Amniotic stem cell (primary cell): Measurements from ENCODE around the gene KIF2A.

Source experiments
- DNase-seq: peaks from one replicate; lab custom pipeline; 2025; lab: John Stamatoyannopoulos, UW

KIF2A gene

DNA sequence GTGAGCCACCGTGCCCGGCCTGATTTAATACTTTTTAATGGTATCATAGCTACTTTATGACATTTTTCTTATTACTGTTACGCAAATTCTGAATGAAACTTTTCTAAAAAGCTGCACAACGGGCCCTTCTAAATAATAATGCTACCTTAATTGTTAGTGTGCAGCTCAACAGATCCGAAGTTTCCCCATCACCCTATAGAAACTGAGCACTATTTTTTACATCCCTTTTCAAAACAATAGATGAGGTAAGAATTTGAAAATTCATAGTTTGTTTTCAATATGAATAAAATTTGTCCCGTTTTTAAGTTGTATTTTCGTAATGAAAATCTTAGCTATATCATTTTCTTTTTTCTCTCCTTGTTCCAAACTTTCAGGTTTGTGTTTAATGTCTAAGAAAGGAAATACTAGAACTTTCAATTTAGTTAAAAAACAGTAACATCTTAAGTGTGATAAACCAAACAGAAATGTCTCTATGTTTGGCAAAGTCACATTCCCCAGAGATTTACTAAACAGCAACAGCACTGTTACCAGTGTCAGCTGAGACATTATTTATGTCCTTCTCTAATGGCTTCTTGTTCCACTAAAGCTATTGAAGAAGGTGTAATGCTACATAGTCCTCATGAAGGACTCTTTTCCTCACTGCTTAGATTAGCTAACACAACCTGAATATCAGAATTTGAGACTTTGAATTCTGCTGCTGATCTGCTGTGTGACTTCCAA, 22.9 kb downstream of the KIF2A start:
- no peak for DNase-seq

DNA sequence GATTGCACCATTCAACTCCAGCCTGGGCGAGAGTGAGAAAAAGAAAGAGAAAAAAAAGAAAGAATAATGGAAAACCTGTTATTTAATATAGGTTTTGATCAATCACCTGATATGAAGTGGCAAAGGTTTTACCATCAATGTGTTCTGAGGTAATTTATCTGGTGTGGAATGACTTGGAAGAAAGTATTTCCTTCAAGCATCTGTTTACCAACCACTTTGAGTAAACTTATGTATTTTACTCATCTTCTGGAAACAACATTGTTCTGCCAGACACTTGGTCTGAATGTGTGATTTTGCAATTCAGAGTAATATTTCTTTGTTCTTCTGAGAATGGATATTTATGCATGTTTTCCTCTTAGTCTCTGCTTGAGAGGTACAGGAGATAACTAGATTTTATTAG, 24.3 kb downstream of the KIF2A start:
- no peak for DNase-seq

DNA sequence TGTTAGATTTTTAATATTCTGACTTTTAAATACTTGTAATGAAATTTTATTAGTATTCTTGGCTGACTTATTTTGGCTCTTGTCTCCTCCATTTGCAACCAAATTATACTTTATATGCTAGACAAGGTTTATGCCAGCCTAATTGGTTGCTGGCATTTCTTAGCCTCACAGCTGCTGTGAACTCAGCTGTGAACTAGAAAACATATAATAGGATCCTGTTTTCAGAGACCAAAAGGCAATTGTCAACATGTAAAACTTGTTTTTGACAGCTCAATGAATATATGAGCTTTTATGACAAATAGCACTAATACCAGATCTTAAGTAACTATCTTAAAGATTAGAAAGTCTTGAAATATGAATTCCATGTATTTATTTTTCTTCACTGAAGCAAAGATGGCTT, 25.9 kb downstream of the KIF2A start:
- DNase-seq: no peak

DNA sequence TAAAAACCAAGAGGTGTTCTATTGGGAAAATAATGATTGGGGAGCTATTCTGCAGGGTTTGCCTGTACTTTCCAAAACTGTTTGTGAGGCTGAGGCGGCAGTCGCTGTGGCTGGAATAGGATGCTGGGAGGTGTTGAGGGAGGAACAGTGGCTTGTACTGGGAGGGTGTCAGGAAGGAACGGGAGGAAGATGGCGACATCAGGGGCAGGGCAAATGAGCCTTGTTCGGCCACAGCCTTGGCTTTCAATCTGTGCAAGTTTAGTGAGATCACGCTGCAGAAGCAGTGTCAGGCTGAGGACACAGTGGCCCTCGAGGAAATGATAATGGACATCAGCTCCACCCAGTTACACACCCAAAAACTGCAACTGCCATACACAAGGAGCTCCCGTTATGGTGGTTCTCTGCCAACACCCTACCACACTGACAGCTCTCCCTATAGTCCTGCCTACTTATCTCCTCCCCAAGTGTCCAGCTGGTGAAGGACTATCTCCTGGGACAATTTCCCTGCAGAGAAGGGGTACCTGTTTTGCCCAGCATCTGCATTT, 27.3 kb downstream of the KIF2A start:
- no peak for DNase-seq

DNA sequence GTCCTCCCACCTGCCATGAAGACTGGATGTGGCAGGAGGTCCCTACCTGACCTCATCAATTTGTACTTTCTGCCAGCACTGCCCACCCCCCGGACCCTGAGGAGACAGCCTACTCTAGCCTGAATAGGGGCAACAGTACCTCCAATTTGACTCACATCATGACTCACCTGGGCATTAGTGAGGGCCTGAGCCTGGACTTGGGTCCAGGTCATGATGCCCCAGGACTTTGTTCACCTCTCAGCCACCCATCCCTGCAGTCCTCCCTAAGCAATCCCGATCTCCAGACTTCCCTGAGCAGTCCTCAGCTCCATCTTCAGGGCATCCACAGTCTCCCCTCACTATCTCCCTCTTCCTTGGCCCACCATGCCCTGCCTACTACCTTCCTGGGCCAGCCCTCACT, 28.1 kb downstream of the KIF2A start:
- no peak for DNase-seq

DNA sequence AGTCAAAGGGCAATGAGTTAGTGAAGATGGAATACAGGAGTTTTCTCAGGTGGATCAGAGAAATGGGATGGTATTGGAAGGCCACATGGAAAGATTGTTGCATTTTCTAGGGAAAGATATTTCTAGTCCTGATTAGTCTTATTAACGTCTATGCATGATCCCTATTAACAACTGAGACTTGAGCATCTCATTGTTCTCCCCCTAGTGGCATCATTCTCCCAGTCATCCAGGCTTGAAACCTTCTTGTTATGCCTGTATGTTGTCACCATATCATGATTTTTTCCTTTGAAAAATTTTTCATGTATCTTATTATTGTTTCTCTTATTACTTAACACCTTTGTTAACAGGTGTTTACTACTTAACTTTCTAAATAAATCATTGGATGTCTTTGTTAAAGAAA, 34.4 kb downstream of the KIF2A start:
- no peak for DNase-seq

DNA sequence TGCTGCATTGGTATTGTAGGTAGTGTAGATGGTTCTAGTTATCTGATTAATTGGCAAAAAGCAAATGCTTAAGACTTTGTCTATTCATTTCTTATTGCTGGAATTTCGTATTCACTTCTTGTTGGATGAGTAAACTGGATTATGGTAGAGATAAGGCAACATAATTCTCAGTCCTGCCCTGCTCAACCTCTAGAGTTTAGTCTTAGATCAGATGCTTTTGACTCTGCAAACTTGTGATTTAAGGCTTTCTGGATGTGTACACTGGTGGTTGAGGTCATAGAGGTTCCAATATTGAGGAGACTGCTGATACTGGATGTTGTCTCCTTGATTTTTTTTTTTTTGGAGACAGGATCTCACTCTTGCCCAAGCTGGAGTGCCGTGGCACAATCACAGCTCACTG, 35.0 kb downstream of the KIF2A start:
- DNase-seq: no peak

DNA sequence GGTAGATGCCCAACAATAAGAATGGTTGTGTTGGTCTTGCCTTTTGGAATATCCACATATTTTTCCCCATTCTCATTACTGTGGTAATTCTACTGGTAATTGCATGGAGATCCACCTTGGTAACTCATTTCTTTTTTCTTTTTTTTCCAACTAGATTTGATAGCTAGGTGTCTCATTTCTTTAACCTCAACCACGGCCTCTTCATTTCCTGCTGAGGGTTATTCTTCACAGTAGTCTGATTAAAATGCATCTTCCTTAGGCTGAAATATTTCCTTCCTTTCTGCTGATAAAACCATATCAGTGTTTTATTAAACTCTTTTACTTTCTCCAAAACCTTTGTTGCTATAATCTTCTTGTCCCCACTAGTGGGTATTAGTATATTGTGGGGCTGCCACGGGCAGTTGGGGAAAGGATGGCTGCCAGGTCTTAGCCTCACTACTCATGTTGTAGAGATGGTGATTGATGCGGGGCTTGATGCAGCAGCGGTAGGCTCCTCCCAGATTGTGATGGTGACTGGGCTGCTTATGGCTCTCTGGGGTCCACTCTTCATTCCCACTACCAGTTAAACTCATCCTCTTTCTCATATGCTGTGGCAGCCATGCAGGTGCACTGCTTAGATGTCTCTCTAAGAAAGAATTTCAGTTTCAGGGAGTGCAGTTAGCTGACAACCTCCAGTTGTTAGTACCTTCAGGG, 35.9 kb downstream of the KIF2A start:
- DNase-seq: no peak

DNA sequence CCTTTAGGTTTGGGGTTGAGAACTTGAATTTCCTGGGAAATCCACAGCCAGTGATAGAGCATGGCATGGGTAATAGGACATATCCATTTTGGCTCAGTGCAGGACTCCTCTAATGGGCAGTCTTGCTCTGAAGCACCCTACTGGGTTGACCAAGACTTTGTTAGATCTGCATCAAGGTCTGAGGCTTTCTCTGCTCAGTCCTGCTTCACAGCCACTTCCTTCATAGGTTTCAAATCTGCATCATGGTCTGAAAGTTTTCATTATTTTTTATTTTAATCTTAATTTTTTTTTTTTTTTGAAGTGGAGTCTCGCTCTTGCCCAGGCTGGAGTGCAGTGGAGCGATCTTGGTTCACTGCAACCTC, 36.5 kb downstream of the KIF2A start:
- DNase-seq: no peak

DNA sequence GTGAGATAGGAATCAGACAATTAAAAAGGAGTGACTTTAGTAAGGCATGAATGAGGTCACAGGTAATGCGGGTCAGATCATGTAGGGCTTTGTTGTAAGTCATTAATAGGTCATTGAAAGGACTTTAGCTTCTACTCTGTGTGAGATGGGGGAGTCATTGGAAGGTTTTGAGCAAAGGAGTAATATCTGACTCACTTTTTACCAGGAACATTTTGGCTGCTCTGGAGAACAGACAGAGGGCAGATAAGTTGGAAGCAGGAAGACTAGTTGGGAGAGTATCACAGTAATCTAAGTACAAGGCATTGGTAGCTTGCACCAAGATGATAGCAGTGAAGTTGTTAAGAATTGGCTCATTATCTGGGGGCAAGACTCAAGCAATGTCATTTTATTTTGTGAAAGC, 37.4 kb downstream of the KIF2A start:
- DNase-seq: no peak

DNA sequence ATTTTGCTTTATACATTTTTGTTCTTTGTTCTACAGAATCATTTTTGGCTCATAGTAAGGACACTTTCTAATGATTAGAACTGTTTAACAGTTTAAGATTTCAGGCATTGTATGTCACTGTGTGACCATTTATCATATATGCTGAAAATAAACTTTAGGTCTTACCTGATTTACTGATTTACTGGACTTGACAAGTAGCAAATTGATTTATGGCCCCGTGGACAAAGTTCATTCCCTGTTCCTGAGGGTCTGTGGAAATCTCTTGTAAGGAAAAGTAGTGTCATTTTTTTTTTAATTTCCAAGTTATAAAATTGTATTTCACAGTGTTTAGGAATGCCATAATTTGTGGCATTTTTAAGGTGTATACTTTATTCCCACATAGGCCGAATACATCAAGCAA, 40.7 kb downstream of the KIF2A start:
- DNase-seq: no peak

DNA sequence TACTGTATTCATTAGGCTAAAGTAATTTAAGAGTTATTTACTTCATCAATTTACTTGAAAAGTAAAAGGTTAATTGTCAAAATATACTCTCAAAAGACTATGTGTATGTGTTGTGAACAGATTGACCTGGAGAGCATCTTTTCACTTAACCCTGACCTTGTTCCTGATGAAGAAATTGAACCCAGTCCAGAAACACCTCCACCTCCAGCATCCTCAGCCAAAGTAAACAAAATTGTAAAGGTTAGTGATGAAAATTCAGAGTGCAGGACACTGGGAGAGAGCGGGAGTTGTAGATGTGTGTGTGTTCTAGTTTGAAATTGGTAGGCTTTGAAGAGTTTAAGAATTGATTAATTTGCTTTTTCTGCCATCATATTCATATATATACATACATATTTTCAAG, 41.9 kb downstream of the KIF2A start:
- no peak for DNase-seq

DNA sequence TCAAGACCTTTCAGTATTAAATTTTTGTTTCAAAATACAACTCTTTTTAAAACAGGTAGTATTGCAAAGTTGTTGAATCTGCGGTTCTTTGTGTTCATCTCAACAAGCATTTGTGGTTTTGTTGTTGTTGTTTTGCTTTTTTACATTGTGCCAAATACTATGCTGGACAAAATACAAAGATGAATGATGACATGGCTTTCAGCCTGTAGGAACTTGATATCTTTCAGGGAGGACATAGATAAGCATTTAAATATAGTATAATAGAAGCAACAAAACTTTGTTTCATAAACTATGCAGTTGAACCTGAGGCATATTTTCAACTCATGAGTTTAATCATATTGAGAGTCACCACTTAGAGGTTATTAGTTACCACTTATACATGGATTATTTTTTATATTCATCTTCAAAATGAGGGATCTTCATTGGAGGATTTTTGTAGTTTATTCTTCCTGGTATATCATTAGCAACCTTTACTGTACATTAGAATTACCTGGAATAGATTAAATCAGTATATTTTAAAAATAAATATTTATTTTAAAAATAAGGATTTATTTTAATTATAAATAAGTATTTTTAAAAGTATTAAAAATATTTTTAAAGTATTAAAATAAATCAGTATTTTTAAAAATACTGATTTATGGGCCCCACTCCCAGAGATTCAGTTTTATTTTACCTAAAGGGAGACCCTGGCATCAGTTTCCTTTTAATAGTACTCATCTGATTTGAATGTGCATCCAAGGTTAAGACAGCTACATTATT, 42.9 kb downstream of the KIF2A start:
- DNase-seq: no peak

DNA sequence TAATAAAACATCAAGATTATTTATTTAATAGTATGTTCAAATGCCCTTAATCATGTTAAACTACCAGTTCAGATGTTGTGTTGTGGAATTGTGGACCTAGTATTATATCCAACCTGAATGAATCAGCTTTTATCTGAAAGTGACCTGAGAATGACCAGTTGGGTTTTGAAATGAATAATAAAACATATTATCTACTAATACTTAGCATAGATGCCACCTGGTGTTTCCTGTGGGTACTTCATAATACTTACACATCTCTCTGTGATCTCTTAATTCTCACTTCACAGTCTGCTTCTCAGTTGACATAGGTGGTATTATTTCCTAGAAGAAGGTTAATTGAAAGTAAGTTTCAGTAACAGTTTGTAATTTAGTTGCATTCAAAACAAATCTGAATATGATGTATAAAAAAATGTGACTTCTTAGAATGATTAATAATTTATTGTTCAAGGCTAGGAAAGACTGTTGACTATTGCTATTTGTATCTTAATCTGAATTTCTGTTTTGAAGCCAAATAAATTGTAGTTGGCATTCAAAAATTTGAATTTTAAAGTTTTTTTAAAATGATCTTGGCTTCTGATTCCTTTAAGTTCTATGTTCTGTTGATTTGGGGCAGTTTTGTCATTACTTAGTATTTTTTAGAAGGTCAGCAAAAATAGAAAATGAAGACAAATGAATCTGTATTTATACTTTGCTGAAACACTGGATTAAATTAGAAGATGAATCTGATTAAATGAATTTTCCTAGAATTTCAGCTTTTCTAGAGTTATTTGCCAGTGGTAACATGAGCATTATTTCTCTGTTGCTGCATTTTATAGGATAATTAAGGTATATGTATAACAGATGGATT, 48.2 kb downstream of the KIF2A start:
- peak; percentile 45 for DNase-seq

DNA sequence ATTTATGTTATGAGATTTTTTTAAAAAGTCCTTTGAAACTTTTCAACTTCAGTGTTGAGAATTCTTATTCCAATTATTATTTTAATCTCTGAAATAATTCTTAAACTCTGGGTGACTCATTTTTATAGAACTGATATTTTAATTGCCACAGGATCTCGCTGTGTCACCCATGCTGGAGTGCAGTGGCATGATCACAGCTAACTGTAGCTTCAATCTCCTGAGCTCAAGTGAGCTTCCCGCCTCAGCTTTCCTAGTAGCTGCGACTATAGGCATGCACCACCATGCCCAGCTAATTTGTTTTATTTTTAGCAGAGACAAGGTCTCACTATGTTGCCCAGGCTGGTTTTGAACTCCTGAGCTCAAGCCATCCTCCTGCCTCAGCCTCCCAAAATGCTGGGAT, 56.7 kb downstream of the KIF2A start:
- no peak for DNase-seq

DNA sequence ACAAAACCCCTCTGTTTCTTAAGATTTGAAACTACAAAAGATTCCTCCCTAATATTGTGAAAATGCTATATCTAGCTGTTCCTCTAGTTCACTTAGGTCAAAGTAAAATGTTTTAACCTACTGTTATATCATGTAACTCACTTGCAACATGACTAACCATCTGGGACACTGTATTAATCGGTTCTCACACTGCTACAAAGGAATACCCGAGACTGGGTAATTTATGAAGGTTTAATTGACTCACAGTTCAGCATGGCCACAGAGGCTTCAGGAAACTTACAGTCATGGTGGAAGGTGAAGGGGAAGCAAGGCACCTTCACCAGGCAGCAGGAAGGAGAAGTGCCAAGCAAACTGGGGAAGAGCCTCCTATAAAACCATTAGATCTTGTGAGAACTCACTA, 63.0 kb downstream of the KIF2A start:
- DNase-seq: no peak

DNA sequence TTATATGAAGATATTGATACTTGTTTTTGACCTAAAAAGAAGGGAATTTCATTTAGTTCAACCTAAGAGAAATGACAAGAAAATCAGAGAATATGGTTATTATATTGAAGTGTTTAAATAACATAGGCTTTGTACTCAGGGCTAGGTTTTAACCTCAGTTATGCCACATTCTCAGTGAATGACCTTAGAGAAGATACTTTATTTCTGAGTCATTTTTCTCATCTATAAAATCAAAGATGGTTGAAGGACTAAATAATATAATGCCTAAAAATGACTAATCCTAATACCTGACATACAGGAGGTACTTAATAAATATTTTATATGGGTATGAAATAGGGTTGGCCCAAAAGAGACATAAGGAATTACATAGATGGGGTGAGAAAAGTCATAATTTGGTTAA, 65.4 kb downstream of the KIF2A start:
- DNase-seq: no peak

DNA sequence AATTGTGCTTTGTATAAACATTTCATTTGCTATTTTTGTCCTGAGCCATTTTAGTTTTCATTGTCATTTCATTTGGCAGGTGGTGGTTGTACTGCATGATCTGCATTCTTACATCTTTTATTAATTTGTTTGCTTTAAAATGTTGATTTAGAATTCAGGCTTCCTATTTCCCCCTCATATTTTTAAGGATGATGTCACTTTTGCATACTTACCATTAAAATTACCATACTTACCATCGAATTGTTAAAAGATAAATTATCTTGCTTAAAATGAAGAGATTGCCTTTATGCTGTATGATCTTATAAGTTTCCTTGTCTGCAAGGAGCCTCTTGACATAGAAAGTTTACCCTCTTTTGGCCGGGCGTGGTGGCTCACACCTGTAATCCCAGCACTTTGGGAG, 66.6 kb downstream of the KIF2A start:
- DNase-seq: no peak

DNA sequence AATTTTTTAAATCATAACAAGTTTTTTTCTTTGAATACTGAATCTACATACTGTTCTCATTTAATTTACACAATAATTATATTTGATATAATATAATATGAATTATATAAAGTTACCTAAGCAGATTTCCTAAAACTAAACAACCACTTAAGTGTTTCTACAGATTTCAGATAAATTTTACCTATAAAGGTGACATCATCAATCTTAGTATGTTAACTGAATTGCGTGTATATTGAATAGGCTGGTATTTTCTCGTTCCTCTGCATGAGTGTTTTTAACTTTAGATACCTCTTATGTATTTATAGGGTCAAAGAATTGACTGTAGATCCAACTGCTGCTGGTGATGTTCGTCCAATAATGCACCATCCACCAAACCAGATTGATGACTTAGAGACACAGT, 67.4 kb downstream of the KIF2A start:
- DNase-seq: no peak

DNA sequence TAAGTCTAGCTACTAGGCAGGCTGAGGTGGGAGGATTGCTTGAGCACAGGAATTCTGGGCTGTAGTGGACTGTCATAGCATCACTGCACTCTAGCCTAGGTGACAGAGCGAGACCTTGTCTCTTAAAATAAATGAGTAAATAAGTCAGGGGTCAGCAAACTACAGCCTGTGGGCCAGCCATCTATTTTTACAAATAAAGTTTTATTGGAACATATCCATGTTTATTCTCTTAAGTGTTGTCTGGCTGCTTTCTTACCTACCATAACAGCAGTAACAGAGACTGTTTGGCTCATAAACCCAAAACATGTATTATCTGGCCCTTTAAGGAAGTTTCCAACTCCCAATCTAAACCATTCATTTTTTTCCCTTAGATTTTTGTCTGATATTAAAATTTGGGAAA, 68.1 kb downstream of the KIF2A start:
- DNase-seq: no peak

DNA sequence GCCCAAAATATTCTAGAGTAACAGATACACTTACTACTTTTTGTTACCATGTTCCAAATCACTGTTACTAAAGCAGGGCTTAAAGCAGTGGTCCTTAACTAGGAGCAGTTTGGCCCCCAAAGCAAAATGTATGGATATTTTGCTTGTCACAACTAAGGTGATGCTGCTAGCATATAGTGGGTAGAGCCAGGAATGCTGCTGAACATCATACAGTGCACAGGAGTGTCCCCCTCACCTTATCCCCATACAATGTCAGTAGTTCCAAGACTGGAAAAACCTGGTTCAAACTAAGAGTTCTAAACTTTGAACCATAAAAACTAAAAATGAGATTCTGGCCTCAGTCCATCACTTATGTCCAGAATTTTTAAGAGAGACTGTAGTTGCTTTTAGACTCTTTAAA, 69.6 kb downstream of the KIF2A start:
- DNase-seq: no peak

DNA sequence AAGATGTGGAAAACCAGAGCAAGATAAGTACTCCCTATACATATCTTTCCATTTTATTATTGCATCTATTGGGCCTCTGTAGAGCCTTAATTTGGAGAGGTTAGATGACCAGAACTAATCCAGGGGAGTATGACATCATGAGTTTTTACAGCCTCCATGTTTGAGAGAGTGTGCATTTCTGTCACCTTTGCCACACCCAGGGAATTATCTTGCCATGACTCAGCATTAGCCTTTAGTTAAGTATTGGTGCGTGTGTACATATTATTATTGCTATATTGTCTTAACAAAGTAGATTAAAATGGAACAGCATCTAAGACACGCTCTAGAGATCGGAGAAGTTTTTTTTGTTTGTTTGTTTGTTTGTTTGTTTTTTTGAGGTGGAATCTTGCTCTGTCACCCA, 70.1 kb downstream of the KIF2A start:
- no peak for DNase-seq
